ENCODE data around the gene TIAM2.
"Not testable (repeated sequence)": the region's sequence is repeated elsewhere in the genome, so short reads cannot be mapped to it uniquely, and the experiment has no call there.

The TIAM2 gene

GRCh38 chr6:154995254-154996015 is at the start of gene TIAM2:
Gene TIAM2, plus strand, starts transcription at chr6:154995315. Its CDS starts 133,909 bp downstream, at chr6:155129224.
- peak; percentile 21 for DNase-seq

DNA sequence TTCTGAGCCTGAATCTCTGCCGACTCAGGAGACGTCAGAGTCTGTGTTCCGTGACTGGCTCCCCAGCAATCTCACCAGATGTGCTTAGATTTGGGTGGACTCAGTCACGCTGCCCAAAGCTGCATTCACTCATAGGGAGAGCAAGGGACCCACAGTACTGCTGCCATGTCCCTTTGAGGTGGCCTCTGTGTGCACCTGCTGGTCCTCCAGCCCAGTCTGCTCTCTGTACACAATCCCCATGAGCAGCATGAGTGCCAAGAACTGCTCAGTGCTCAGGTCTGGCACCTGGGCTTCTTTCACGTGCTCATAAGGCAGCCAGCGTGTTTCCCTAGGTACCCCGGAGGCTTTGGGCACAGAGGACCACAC is 44.2 kb upstream of the TIAM2 start:
- DNase-seq = no peak

DNA sequence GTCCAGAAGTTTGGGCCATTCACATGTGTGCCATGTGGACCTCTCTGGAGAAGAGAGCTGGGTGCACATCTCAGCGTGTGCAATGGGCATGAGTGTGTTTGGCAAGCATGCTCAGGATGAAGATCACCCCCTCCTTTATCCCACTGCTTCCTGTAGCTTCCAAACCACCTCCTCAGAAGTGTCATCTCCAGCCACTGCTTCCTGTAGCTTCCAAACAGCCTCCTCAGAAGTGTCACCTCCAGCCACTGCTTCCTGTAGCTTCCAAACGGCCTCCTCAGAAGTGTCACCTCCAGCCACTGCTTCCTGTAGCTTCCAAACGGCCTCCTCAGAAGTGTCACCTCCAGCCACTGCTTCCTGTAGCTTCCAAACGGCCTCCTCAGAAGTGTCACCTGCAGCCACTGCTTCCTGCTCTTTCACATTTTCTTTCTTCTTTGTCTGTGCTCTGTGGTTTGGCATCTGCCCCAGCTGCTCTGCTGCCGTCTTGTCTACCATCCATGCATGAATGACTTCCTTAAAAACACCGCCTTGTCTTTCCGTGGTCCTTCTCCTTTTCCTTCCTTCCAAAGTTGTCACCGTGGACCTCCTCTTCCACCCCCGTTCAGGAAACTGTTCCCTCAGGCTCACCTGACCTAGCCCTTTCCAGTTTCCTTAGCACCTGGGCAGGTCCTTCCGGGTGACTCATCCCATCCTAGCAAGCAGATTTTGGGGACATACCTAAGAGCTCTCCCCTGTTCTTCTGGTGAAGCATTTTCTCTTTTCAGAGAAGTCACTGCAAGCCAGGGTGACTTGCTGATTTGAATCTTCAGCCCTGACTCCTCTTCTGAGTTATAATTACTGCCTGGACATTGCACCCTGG is 43.5 kb upstream of the TIAM2 start:
- no peak for DNase-seq

DNA sequence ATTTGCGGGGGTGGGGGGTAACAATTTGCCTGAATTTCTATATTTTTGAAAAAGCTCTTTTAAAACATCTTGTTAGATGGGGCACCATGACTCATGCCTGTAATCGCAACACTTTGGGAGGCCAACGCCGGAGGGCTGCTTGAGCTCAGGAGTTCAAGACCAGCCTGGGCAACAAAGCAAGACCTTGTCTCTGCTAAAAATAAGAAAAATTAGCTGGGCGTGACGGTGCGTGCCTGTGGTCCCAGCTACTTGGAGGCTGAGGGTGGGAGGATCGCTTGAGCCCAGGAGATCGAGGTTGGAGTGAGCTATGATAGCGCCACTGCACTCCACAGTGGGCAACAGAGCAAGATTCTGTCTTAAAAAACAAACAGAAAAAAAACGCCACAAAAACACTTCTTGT is 41.5 kb upstream of the TIAM2 start:
- no peak for DNase-seq

GRCh38 chr6:154954347-154954746 is 40.8 kb upstream of the TIAM2 start:
- no peak for DNase-seq

DNA sequence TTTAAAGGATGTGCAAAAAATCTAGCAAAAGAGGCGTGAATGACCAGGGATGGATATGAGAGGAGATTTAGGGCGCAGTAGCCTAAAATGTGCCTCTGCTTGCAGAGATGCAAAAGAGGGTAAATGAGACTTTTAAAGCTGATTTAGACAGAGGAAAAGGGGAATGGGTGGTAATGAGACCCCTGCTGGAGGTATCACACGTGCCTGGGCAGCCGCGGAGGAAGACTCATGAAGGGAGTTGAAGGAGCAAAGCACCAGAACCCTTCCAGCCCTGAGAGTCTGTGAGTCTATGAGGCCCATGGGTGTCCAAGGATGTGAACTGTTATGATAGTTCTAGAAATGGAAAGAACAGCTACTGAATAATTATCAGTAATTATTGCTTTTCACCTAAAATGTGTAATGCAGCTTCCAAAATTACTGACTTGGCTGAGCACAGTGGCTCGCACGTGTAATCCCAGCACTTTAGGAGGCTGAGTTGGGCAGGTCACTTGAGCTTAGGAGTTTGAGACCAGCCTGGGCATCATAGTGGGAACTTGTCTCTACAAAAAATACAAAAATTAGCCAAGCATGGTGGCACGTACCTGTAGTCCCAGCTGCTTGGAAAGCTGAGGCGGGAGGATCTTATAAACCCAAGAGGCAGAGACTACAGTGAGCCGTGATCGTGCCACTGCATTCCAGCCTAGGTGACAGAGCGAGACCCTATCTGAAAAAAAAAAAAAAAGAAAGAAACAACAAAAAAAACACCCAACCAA is 38.2 kb upstream of the TIAM2 start:
- no peak for DNase-seq

- no peak for DNase-seq
These were observed 36.6 kb upstream of the TIAM2 start for GRCh38 chr6:154958469-154958868.

DNA sequence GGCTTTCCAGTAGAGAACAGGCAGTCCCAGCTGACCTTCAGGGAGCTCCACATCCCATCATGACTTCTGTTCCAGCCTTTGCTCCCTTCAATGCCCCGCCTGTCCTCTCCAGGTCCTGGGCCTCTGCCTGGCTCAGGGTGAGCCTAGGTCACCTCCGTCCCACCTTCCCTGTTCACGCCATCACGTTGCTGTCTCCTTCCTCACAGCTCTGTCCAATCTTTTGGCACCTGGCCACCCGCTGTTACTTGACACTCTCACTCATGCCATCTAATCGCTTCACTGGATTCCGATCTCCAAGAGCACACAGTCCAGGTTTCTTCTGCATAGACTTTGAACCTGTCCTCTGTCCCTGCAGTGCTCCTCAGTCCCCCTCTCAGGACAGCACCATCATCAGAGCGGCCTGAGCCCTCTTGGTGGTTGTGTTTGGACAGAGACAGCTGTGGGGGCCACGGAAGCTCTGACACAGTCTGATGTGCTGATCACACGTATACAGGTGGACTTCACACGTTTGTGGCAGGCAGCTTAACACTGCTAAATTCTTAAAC is 34.7 kb upstream of the TIAM2 start:
- DNase-seq = no peak

GRCh38 chr6:154960854-154961530 is 34.1 kb upstream of the TIAM2 start:
- DNase-seq = no peak

GRCh38 chr6:154962753-154963152 is 32.4 kb upstream of the TIAM2 start:
- no peak for DNase-seq

DNA sequence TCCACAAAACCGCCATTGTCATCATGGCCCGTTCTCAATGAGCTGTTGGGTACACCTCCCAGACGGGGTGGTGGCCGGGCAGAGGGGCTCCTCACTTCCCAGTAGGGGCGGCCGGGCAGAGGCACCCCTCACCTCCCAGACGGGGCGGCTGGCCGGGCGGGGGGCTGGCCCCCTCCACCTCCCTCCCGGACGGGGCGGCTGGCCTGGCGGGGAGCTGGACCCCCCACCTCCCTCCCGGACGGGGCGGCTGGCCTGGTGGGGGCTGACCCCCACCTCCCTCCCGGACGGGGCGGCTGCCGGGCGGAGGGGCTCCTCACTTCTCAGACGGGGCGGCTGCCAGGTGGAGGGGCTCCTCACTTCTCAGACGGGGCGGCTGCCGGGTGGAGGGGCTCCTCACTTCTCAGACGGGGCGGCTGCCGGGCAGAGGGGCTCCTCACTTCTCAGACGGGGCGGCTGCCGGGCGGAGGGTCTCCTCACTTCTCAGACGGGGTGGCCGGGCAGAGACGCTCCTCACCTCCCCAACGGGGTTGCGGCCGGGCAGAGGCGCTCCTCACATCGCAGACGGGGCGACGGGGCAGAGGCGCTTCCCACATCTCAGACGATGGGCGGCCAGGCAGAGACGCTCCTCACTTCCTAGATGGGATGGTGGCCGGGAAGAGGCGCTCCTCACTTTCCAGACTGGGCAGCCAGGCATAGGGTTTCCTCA is 28.9 kb upstream of the TIAM2 start:
- not testable (repeated sequence) for DNase-seq

GRCh38 chr6:154969796-154970195 is 25.3 kb upstream of the TIAM2 start:
- no peak for DNase-seq

DNA sequence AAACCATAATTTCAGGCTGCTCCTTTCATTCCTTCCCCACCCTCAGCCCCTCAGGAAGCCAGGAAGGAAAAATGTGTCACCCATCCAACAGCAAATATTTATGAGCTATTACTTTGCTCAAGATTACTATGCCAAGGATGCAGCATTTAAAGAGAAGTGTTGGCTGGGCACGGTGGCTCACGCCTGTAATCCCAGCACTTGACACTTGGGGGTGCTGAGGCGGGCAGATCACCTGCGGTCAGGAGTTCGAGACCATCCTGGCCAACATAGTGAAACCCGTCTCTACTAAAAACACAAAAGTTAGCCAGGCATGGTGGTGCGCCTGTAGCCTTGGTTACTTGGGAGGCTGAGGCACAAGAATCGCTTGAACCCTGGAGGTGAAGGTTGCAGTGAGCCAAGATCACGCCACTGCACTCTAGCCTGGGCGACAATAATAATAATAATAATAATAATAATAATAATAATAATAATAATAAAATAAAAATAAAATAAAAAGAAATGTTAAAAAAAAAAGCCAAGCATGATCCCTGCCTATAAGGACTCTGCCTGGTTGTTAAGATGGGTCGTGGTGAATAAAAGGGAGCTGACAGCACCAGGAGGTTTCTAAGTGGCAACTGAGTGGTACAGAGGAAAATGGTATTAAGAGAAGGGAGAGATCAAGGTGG is 20.5 kb upstream of the TIAM2 start:
- DNase-seq = peak; percentile 9

DNA sequence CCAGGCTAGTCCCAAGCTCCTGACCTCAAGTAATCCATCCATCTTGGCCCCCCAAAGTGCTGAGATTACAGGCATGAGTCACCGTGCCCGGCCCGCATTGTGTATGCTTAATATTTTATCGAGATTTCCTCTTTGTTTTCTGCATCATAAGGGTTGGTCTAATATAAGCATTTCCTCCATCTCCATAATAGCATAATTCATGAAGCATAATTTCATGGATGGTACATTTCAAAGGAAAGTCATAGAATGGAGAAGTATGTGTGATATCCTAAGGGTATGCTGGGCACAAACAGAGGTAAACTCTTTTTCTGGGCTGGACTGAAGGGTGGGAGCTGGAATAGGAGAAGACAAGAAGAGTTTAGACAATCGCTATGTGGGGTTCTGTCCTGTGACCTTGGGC is 17.5 kb upstream of the TIAM2 start:
- DNase-seq = no peak

DNA sequence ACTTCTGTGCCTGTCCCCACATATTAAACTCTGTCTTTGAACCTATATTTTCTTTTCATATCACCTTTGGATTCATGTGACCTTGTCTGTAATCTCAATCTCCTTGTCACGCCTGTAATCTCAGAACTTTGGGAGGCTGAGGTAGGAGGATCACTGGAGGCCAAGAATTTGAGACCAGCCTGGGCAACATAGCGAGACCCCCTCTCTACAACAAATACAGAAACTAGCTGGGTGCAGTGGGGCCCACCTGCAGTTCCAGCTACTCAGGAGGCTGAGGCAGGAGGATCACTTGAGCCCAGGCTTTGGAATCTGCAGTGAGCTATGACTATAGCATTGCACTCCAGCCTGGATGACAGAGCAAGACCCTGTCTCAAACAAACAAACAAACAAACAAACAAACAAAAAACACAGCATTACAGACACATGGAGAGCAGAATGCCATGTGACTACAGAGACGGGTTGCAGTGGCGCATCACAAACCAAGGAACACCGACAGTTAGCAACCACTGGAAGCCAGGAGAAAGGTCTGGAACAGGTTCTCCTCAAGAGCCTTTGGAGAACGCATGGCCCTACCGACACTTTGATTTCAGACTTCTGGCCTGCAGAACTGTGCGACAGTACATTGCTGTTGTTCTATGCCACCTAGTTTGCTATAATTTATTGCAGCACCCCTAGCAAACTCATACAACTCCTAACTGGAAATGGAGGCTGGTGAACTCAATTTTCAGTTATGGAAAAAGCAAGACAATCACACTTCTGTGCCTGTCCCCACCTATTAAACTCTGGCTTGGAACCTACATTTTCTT is 14.6 kb upstream of the TIAM2 start:
- no peak for DNase-seq

- no peak for DNase-seq
These were observed 13.8 kb upstream of the TIAM2 start for GRCh38 chr6:154981079-154981870.

GRCh38 chr6:154984146-154984545 is 11.0 kb upstream of the TIAM2 start:
- DNase-seq = no peak

- DNase-seq = no peak
These were observed 8.3 kb upstream of the TIAM2 start for GRCh38 chr6:154986787-154987235.

DNA sequence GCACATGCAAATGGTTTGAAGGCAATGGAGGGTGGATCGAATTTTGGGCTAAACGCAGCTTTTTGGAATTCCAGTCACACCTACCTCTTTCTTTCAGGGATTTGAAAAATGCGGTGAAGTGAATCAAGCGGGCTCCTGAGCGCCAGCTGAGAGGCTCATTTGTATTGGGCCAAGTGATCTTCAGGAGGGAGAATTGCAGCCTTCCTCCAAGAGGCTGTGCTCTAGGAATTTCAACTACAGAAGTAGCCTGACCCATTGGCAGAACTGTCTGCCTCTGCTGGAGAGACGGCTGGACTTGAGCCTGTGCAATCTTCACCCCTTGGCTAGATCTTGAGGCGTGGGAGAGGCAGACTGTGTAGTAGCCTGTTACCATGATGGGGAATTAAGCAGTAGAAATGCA is 5.7 kb upstream of the TIAM2 start:
- no peak for DNase-seq

GRCh38 chr6:154991207-154991606 is 3.9 kb upstream of the TIAM2 start:
- DNase-seq = no peak

All from stimulated activated CD4-positive, alpha-beta T cell treated with anti-CD3 and anti-CD28 coated beads, Interleukin-1b, Interleukin-23, amount 100 ng/mL, for 48 hours (primary cell).